ENCODE measurements around the gene PIEZO1. TPM values are rescaled to one million over a fixed set of nuclear protein-coding genes. Genes with fewer than 3 reads are reported as not detected.
A peak's percentile ranks its signal among the peaks of the same experiment; 100 is the strongest.

PIEZO1 gene
- total and polyA plus RNA-seq, 9 of the 15 experiments (the other 6 are each of a cell fraction or from before 2014, with no cell fraction given), result 3.6 to 432 (median 131) TPM

GRCh38 chr16:88781140-88782077, 3.6 kb downstream of the PIEZO1 start (continued):
- no peak for TF ChIP-seq IRF9 (tag; IDR thresholded peaks at IDR 0.05)
- 0 out of 2 replicates have a peak, but pooled peaks have one; percentile 33 for TF ChIP-seq HDAC8 (tag; IDR thresholded peaks at IDR 0.05)
- peak; percentile 53; the same call in 1 of the 2 replicates for TF ChIP-seq NBN (IDR thresholded peaks at IDR 0.05; ENCODE audit: low read depth)
- no peak for TF ChIP-seq ZNF639 (CRISPR knock-in tag; conservative IDR thresholded peaks at IDR 0.05 in 1 of 2, IDR thresholded peaks at IDR 0.05 in 1 of 2)
- no peak for TF ChIP-seq ZNF197 (CRISPR knock-in tag; IDR thresholded peaks at IDR 0.05; ENCODE audit: low read depth)
- no peak for TF ChIP-seq ZNF75A (CRISPR knock-in tag; IDR thresholded peaks at IDR 0.05)
- TF ChIP-seq SMAD4 (CRISPR knock-in tag; conservative IDR thresholded peaks at IDR 0.05), result no peak; the same call in none of the 2 replicates
- TF ChIP-seq ATF7 (IDR thresholded peaks at IDR 0.05), result 0 out of 2 replicates have a peak, but pooled peaks have one; percentile 4
- peak in 1 of 2 experiments; percentile 35; a peak in 1 of 4 replicates for TF ChIP-seq NRF1 (conservative IDR thresholded peaks at IDR 0.05 in 1 of 2, IDR thresholded peaks at IDR 0.05 in 1 of 2)
- TF ChIP-seq ARHGAP35 (IDR thresholded peaks at IDR 0.05; ENCODE audit: partially characterized antibody), result no peak
- TF ChIP-seq MTA1 (IDR thresholded peaks at IDR 0.05; ENCODE audit: borderline replicate concordance), result peak; percentile 69
- TF ChIP-seq BMI1 (IDR thresholded peaks at IDR 0.05; ENCODE audit: low read length), result no peak
- 0 out of 2 replicates have a peak, but pooled peaks have one; percentile 51 for TF ChIP-seq NR2C2 (CRISPR knock-in tag; IDR thresholded peaks at IDR 0.05)
- no peak for TF ChIP-seq NR2C2 (tag; IDR thresholded peaks at IDR 0.05)
- TF ChIP-seq HDAC2 (IDR thresholded peaks at IDR 0.05), result peak; percentile 26
- no peak for TF ChIP-seq SIN3B (IDR thresholded peaks at IDR 0.05; ENCODE audit: low read depth)
- TF ChIP-seq TEAD4 (IDR thresholded peaks at IDR 0.05; ENCODE audit: low read length), result no peak
- no peak for TF ChIP-seq TEAD4 (CRISPR knock-in tag; IDR thresholded peaks at IDR 0.05; ENCODE audit: borderline replicate concordance)
- no peak for TF ChIP-seq ELF1 (tag; IDR thresholded peaks at IDR 0.05)
- TF ChIP-seq CUX1 (CRISPR knock-in tag; IDR thresholded peaks at IDR 0.05), result no peak
- no peak for TF ChIP-seq ZNF668 (CRISPR knock-in tag; IDR thresholded peaks at IDR 0.05)
